ENCODE results near the gene PDS5B.

- TF ChIP-seq CTCF (IDR thresholded peaks at IDR 0.05; ENCODE audit: insufficient read depth, low read length, poor library complexity, severe bottlenecking) (no peak), EZH2phosphoT487 (conservative IDR thresholded peaks at IDR 0.05; ENCODE audit: low read length) (no peak)
Measured at GRCh38 chr13:32537580-32538142, 48.6 kb upstream of the PDS5B start.

Data from SU-DHL-6 (cell line).